Brain microvascular endothelial cell (primary cell): ENCODE results near the gene GAB1.

ENCODE experiments used
- DNase-seq: peaks from one replicate; pipeline ENCODE4 v3.0.0-alpha.2; 2020
- H3K27ac ChIP-seq: fragments of 250-450 bp; sonication (Bioruptor Pico); 2 replicates; pipeline ENCODE4 v1.5.1; 2020; ENCODE audit warnings: mild to moderate bottlenecking, moderate library complexity
- H3K27me3 ChIP-seq: fragments of 250-450 bp; sonication (Bioruptor Pico); replicated peaks from 2 replicates; pipeline ENCODE4 v1.5.1; 2020; ENCODE audit warnings: mild to moderate bottlenecking
- H3K36me3 ChIP-seq: fragments of 250-450 bp; sonication (Bioruptor Pico); replicated peaks from 2 replicates; pipeline ENCODE4 v1.5.1; 2020; ENCODE audit warnings: mild to moderate bottlenecking
- H3K4me3 ChIP-seq: 2 replicates; pipeline ENCODE4 v1.5.1; 2011; ENCODE audit warnings: low read depth, mild to moderate bottlenecking, control low read depth, low read length, moderate library complexity
- in situ Hi-C: cut with HindIII; loops from 2 replicates; pipeline ENCODE4 v1.10.0; 2017; ENCODE audit warnings: low sequenced_read_pairs, low pct_ligation_motif_present
- TF ChIP-seq, protein P1 (sequence below): IDR thresholded peaks from 2 replicates; pipeline ENCODE4 v1.5.1; 2011; ENCODE audit warnings: low read depth, mild to moderate bottlenecking, moderate library complexity, low read length, control low read depth, inconsistent platforms; ENCODE audit errors: missing control alignments

GAB1 gene

DNA sequence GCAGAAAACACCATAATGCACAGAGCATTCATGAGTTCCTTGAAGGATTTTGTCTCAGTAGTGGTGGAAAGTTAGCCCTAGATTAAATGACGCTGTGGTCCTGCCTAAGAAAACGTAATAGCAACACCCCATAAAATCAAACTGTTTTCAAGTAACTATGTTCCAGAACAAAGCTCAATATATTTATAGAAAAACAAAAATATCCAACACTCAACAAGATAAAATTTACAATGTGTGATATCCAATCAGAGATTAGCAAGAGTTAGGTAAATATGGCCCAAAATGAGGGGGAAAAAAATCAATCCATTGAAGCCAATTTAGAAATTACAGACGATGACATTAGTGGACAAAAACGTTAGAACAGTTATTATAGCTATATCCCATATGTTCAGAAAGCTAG lies 9.9 kb upstream of the GAB1 start:
- TF ChIP-seq, protein P1, sequence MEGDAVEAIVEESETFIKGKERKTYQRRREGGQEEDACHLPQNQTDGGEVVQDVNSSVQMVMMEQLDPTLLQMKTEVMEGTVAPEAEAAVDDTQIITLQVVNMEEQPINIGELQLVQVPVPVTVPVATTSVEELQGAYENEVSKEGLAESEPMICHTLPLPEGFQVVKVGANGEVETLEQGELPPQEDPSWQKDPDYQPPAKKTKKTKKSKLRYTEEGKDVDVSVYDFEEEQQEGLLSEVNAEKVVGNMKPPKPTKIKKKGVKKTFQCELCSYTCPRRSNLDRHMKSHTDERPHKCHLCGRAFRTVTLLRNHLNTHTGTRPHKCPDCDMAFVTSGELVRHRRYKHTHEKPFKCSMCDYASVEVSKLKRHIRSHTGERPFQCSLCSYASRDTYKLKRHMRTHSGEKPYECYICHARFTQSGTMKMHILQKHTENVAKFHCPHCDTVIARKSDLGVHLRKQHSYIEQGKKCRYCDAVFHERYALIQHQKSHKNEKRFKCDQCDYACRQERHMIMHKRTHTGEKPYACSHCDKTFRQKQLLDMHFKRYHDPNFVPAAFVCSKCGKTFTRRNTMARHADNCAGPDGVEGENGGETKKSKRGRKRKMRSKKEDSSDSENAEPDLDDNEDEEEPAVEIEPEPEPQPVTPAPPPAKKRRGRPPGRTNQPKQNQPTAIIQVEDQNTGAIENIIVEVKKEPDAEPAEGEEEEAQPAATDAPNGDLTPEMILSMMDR, result no peak
- Histone ChIP-seq H3K4me3 (no peak overlapping the region), H3K27me3 (no peaks in the 10 kb centered on the region), H3K36me3 (no peaks in the 10 kb centered on the region), H3K27ac (no peak overlapping the region)
- no peak for DNase-seq
- in situ Hi-C loops, result no loop called here

DNA sequence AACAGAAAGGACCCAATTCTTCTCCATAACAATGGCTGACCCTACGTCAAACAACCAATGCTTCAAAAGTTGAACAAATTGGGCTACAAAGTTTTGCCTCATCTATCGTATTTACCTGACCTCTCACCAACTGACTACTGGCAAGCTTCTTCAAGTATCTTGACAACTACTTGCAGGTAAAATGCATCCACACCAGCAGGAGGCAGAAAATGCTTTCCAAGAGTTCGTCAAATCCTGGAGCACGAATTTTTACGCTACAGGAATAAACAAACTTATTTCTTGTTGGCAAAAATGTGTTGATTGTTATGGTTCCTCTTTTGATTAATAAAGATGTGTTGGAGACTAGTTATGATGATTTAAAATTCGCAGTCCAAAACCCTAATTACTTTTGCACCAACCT lies 6.7 kb upstream of the GAB1 start:
- no peak overlapping the region for H3K4me3 ChIP-seq
- in situ Hi-C loops, result no loop called here
- H3K36me3 ChIP-seq, result no peaks in the 10 kb centered on the region
- TF ChIP-seq, protein P1, result no peak
- H3K27me3 ChIP-seq, result no peaks in the 10 kb centered on the region
- H3K27ac ChIP-seq, result no peak overlapping the region
- no peak for DNase-seq

DNA sequence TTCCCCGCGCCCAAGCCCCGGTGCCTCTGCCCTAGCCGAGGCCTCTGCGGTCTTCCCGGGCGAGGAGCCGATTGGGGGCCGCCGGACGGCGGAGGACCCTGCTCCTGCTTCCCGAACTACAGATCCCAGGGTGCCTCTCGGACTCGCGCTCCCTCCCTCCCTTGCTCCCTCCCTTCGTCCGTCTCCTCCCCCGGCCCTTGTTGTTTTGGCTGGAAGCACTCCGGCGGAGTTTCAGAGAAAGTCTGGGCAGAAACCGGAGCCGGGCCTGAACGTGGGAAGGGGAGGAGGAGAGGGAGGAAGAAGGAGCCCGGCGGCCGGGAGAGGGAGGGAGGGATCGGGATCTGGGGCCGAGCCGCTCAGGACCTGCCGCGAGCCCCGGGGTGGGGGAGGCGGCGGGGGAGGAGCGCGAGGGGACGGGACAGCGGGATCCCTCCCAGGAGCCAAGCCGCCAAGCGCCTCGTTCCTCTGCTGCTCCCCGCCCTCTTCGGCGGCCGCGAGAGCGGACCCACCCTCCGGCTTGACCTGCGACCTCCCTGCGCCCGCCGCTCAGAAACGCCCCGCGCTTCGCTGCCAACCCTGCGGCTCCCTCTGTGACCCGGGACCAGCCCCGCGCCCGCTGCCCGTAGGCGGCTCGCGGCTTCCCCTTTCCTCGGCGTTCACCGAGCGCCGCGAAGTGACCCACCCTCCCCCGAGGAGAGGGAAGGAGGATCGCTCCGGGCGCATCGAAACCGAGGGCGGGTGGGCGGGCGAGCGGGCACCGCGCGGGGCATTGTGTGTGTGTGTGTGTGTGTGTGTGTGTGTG lies 496 bp upstream of the GAB1 start:
- H3K36me3 ChIP-seq, result no peaks in the 10 kb centered on the region
- DNase-seq, result peak; percentile 82
- peak overlapping the region; percentile 84 for H3K27ac ChIP-seq
- in situ Hi-C loops, result no loop called here
- TF ChIP-seq, protein P1, result no peak
- no peaks in the 10 kb centered on the region for H3K27me3 ChIP-seq
- peak overlapping the region; percentile 81 for H3K4me3 ChIP-seq

DNA sequence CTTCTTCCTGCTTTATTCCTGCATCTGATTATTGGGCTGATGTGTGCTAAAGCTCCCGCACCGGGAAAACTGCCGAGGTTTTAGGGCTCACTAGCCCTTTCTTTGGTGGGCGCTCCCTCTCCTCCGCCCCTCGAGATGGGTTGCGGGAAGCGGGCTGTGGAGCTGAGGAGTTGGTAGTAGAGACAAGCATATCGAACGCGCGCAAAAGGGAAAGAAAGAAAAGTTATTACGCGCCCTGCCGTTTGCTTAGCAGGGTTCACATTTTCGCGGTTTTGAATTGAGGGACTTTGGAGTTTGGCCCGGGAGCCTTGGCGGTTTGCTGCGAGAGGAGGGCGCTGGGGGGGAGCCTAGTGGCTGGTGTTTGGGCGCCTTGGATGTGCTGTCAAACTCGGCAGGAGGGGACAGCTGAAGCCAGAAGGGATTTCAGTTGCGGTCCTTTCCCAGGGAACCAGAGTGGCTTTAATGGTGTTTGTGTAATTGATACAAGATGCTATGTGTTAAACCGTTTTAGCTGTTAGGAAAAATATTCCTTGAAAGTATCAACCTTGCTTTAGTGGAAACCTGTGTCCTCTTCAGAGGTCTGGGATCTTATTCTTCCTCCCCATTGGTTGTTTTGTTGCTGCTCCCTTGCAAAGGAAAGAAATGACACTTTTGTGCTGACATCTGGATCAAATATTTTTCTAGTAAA lies 1.1 kb downstream of the GAB1 start:
- no peaks in the 10 kb centered on the region for H3K27me3 ChIP-seq
- no peaks in the 10 kb centered on the region for H3K36me3 ChIP-seq
- no peak overlapping the region for H3K27ac ChIP-seq
- peak; percentile 37 for DNase-seq
- H3K4me3 ChIP-seq, result peak overlapping the region; percentile 81
- TF ChIP-seq, protein P1, result no peak
- in situ Hi-C loops, result no loop called here

DNA sequence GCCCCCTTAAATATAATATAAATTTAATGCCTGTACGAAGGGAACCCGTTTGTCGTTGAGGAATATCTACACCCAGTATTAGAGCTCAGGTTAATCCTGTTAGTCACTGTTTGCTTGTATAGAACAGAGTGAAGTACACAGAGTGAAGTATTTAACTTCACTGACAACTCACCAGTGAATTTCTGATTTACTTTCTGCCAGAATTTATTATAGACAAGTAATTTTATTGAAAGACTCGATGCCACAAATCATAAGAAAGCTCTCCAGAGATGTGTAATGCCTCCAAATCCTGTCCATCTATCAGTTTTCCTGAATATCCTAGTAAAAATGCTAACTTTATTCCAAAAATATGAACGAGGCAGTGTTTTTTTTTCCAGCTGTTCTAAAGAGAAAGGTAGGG lies 1.6 kb downstream of the GAB1 start:
- H3K4me3 ChIP-seq, result no peak overlapping the region
- H3K27me3 ChIP-seq, result no peaks in the 10 kb centered on the region
- in situ Hi-C loops, result no loop called here

More for the DNA sequence above, 1.6 kb downstream of the GAB1 start:
- DNase-seq, result no peak
- Histone ChIP-seq H3K36me3 (no peaks in the 10 kb centered on the region), H3K27ac (no peak overlapping the region)
- TF ChIP-seq, protein P1, result no peak
